HG03175 (cell line): ENCODE results near the gene ATXN7L1.
"Not testable (repeated sequence)": the region's sequence is repeated elsewhere in the genome, so short reads cannot be mapped to it uniquely, and the experiment has no call there.

Experiments used
- ATAC-seq: cut with Tn5 transposase; IDR thresholded peaks from one replicate; pipeline ENCODE4 v1.9.1; 2021; ENCODE audit warnings: mild to moderate bottlenecking, moderate library complexity; ENCODE audit not compliant: unreplicated experiment

Gene ATXN7L1

GRCh38 chr7:105890290-105890997 lies 14.0 kb upstream of the ATXN7L1 start:
- no peak for ATAC-seq

GRCh38 chr7:105887569-105888189 lies 11.3 kb upstream of the ATXN7L1 start:
- ATAC-seq: no peak

- ATAC-seq: no peak
These were observed 10.4 kb upstream of the ATXN7L1 start for GRCh38 chr7:105886776-105887175.

GRCh38 chr7:105885387-105886111 lies 9.2 kb upstream of the ATXN7L1 start:
- no peak for ATAC-seq

GRCh38 chr7:105883179-105883578 lies 6.8 kb upstream of the ATXN7L1 start:
- not testable (repeated sequence) for ATAC-seq

GRCh38 chr7:105881439-105881838 lies 5.0 kb upstream of the ATXN7L1 start:
- no peak for ATAC-seq

- ATAC-seq: no peak
These were observed 4.4 kb upstream of the ATXN7L1 start for GRCh38 chr7:105880571-105881330.

GRCh38 chr7:105879782-105880181 lies 3.4 kb upstream of the ATXN7L1 start:
- ATAC-seq: no peak

GRCh38 chr7:105878746-105879605 lies 2.6 kb upstream of the ATXN7L1 start:
- ATAC-seq: no peak

- ATAC-seq: no peak
These were observed 1.3 kb upstream of the ATXN7L1 start for GRCh38 chr7:105877736-105878135.

GRCh38 chr7:105876964-105877601 lies 684 bp upstream of the ATXN7L1 start:
- no peak for ATAC-seq

- ATAC-seq: no peak
These were observed 894 bp downstream of the ATXN7L1 start for GRCh38 chr7:105875505-105875904.

- ATAC-seq: no peak
These were observed 2.3 kb downstream of the ATXN7L1 start for GRCh38 chr7:105874055-105874454.

- no peak for ATAC-seq
These were observed 3.9 kb downstream of the ATXN7L1 start for GRCh38 chr7:105872491-105872890.

- no peak for ATAC-seq
These were observed 5.3 kb downstream of the ATXN7L1 start for GRCh38 chr7:105871142-105871541.

- ATAC-seq: no peak
These were observed 10.1 kb downstream of the ATXN7L1 start for GRCh38 chr7:105866102-105866801.

- ATAC-seq: no peak
These were observed 12.5 kb downstream of the ATXN7L1 start for GRCh38 chr7:105863876-105864275.

GRCh38 chr7:105862770-105863169 lies 13.6 kb downstream of the ATXN7L1 start:
- ATAC-seq: no peak

GRCh38 chr7:105862276-105862675 lies 14.1 kb downstream of the ATXN7L1 start:
- ATAC-seq: no peak
